NCI-H1092 (cell line): ENCODE results near the gene TRIO.
A peak's percentile ranks its signal among the peaks of the same experiment; 100 is the strongest.

Source experiments
- DNase-seq: peaks from one replicate; lab custom pipeline; 2025; lab: John Stamatoyannopoulos, UW

Gene TRIO

GRCh38 chr5:14438195-14438606 lies 295.1 kb downstream of the TRIO start:
- DNase-seq, result no peak

GRCh38 chr5:14439087-14439871 lies 296.1 kb downstream of the TRIO start:
- no peak for DNase-seq

GRCh38 chr5:14440223-14440581 lies 297.1 kb downstream of the TRIO start:
- DNase-seq, result no peak

GRCh38 chr5:14440582-14441431 lies 297.7 kb downstream of the TRIO start:
- DNase-seq, result peak; percentile 28

- no peak for DNase-seq
Observed at GRCh38 chr5:14441641-14442040, 298.5 kb downstream of the TRIO start.

GRCh38 chr5:14442536-14442935 lies 299.4 kb downstream of the TRIO start:
- no peak for DNase-seq

- no peak for DNase-seq
Observed at GRCh38 chr5:14443671-14444093, 300.5 kb downstream of the TRIO start.

- no peak for DNase-seq
Observed at GRCh38 chr5:14444161-14444560, 301.0 kb downstream of the TRIO start.

- DNase-seq, result no peak
Observed at GRCh38 chr5:14445013-14445412, 301.9 kb downstream of the TRIO start.

GRCh38 chr5:14445576-14446290 lies 302.6 kb downstream of the TRIO start:
- DNase-seq, result no peak

GRCh38 chr5:14447958-14448911 lies 305.1 kb downstream of the TRIO start:
- DNase-seq, result no peak

GRCh38 chr5:14449052-14449661 lies 306.0 kb downstream of the TRIO start:
- DNase-seq, result no peak

GRCh38 chr5:14450018-14450524 lies 306.9 kb downstream of the TRIO start:
- no peak for DNase-seq

- no peak for DNase-seq
Observed at GRCh38 chr5:14450742-14451141, 307.6 kb downstream of the TRIO start.

- DNase-seq, result no peak
Observed at GRCh38 chr5:14451871-14452270, 308.7 kb downstream of the TRIO start.

- DNase-seq, result no peak
Observed at GRCh38 chr5:14452685-14453454, 309.7 kb downstream of the TRIO start.

- DNase-seq, result no peak
Observed at GRCh38 chr5:14453481-14453880, 310.3 kb downstream of the TRIO start.

- DNase-seq, result no peak
Observed at GRCh38 chr5:14455814-14456321, 312.7 kb downstream of the TRIO start.

GRCh38 chr5:14457476-14457875 lies 314.3 kb downstream of the TRIO start:
- no peak for DNase-seq

- no peak for DNase-seq
Observed at GRCh38 chr5:14458414-14458813, 315.3 kb downstream of the TRIO start.
